NCI-H187 (cell line): ENCODE results near the gene NCAPH2.

Experiments
- DNase-seq, 2 experiments: peaks; one replicate each; lab custom pipeline; 2025; lab: John Stamatoyannopoulos, UW

NCAPH2 gene

GRCh38 chr22:50474710-50475651 is 33.0 kb upstream of the NCAPH2 start, which contains the start of gene SBF1:
Gene SBF1 (minus strand): TSS chr22:50475035. CDS start chr22:50474840, 195 bp downstream.
- peak in 1 of 2 experiments; percentile 13 for DNase-seq

GRCh38 chr22:50475652-50476002 is 32.4 kb upstream of the NCAPH2 start:
- DNase-seq, result no peak

- no peak for DNase-seq
Observed at GRCh38 chr22:50476868-50477267, 31.2 kb upstream of the NCAPH2 start.

GRCh38 chr22:50477923-50478322 is 30.1 kb upstream of the NCAPH2 start:
- no peak for DNase-seq

- no peak for DNase-seq
Observed at GRCh38 chr22:50479721-50480120, 28.3 kb upstream of the NCAPH2 start.

GRCh38 chr22:50481045-50481439 is 27.0 kb upstream of the NCAPH2 start:
- no peak for DNase-seq

GRCh38 chr22:50481440-50482106 is 26.5 kb upstream of the NCAPH2 start, which contains the start of gene ADM2:
Gene ADM2 (plus strand): TSS chr22:50481543. CDS start chr22:50481848, 305 bp downstream.
- no peak for DNase-seq

GRCh38 chr22:50482107-50483074 is 25.6 kb upstream of the NCAPH2 start:
- DNase-seq, result no peak

GRCh38 chr22:50483106-50483505 is 24.9 kb upstream of the NCAPH2 start:
- no peak for DNase-seq

- DNase-seq, result no peak
Observed at GRCh38 chr22:50483556-50483955, 24.5 kb upstream of the NCAPH2 start.

- DNase-seq, result no peak
Observed at GRCh38 chr22:50483977-50484853, 23.8 kb upstream of the NCAPH2 start.

GRCh38 chr22:50485221-50486131 is 22.5 kb upstream of the NCAPH2 start:
- DNase-seq, result no peak

- DNase-seq, result no peak
Observed at GRCh38 chr22:50486561-50487289, 21.3 kb upstream of the NCAPH2 start, which contains the start of gene MIOX. Gene MIOX (plus strand): TSS chr22:50486859. CDS start chr22:50486898, 39 bp downstream.

GRCh38 chr22:50487290-50488005 is 20.6 kb upstream of the NCAPH2 start:
- DNase-seq, result no peak

GRCh38 chr22:50488006-50488677 is 19.9 kb upstream of the NCAPH2 start:
- no peak for DNase-seq

GRCh38 chr22:50488886-50489285 is 19.1 kb upstream of the NCAPH2 start:
- DNase-seq, result no peak

GRCh38 chr22:50489363-50490243 is 18.4 kb upstream of the NCAPH2 start:
- no peak for DNase-seq
